ENCODE results near the gene ABCC1.
"Not testable (repeated sequence)": the region's sequence is repeated elsewhere in the genome, so short reads cannot be mapped to it uniquely, and the experiment has no call there.

Gene ABCC1

GRCh38 chr16:16083421-16084156, 134.2 kb downstream of the ABCC1 start:
- no peak for TF ChIP-seq GATA1 (IDR thresholded peaks at IDR 0.05; ENCODE audit: low read depth, low read length)
- no peak for TF ChIP-seq POLR2A (IDR thresholded peaks at IDR 0.05; ENCODE audit: low read length)
- peak; percentile 30 to 57 for DNase-seq

- TF ChIP-seq POLR2A (IDR thresholded peaks at IDR 0.05; ENCODE audit: low read length) = no peak
- TF ChIP-seq GATA1 (IDR thresholded peaks at IDR 0.05; ENCODE audit: low read depth, low read length) = no peak
Observed at GRCh38 chr16:16084874-16085273, 135.5 kb downstream of the ABCC1 start.

GRCh38 chr16:16086653-16087446, 137.4 kb downstream of the ABCC1 start:
- no peak for DNase-seq

More at GRCh38 chr16:16084874-16085273, 135.5 kb downstream of the ABCC1 start:
- no peak for DNase-seq

GRCh38 chr16:16090238-16090637, 140.8 kb downstream of the ABCC1 start:
- TF ChIP-seq GATA1 (IDR thresholded peaks at IDR 0.05; ENCODE audit: low read depth, low read length) = no peak
- no peak for TF ChIP-seq POLR2A (IDR thresholded peaks at IDR 0.05; ENCODE audit: low read length)
- no peak for DNase-seq

More at GRCh38 chr16:16086653-16087446, 137.4 kb downstream of the ABCC1 start:
- TF ChIP-seq POLR2A (IDR thresholded peaks at IDR 0.05; ENCODE audit: low read length) (no peak), GATA1 (IDR thresholded peaks at IDR 0.05; ENCODE audit: low read depth, low read length) (no peak)

GRCh38 chr16:16092925-16093627, 143.7 kb downstream of the ABCC1 start:
- no peak for DNase-seq
- TF ChIP-seq GATA1 (IDR thresholded peaks at IDR 0.05; ENCODE audit: low read depth, low read length) (no peak), POLR2A (IDR thresholded peaks at IDR 0.05; ENCODE audit: low read length) (no peak)

GRCh38 chr16:16093628-16094332, 144.4 kb downstream of the ABCC1 start:
- DNase-seq = no peak
- TF ChIP-seq POLR2A (IDR thresholded peaks at IDR 0.05; ENCODE audit: low read length) (no peak), GATA1 (IDR thresholded peaks at IDR 0.05; ENCODE audit: low read depth, low read length) (no peak)

- no peak for DNase-seq
- no peak for TF ChIP-seq GATA1 (IDR thresholded peaks at IDR 0.05; ENCODE audit: low read depth, low read length)
- TF ChIP-seq POLR2A (IDR thresholded peaks at IDR 0.05; ENCODE audit: low read length) = no peak
Observed at GRCh38 chr16:16095646-16096045, 146.2 kb downstream of the ABCC1 start.

GRCh38 chr16:16096121-16096857, 146.9 kb downstream of the ABCC1 start:
- DNase-seq = no peak
- TF ChIP-seq GATA1 (IDR thresholded peaks at IDR 0.05; ENCODE audit: low read depth, low read length) (no peak), POLR2A (IDR thresholded peaks at IDR 0.05; ENCODE audit: low read length) (no peak)

- TF ChIP-seq GATA1 (IDR thresholded peaks at IDR 0.05; ENCODE audit: low read depth, low read length) = no peak
- TF ChIP-seq POLR2A (IDR thresholded peaks at IDR 0.05; ENCODE audit: low read length) = no peak
- DNase-seq = no peak
Observed at GRCh38 chr16:16096858-16097213, 147.4 kb downstream of the ABCC1 start.

- no peak for TF ChIP-seq GATA1 (IDR thresholded peaks at IDR 0.05; ENCODE audit: low read depth, low read length)
- no peak for TF ChIP-seq POLR2A (IDR thresholded peaks at IDR 0.05; ENCODE audit: low read length)
- DNase-seq = no peak
Observed at GRCh38 chr16:16099320-16099719, 149.9 kb downstream of the ABCC1 start.

- DNase-seq = no peak
- TF ChIP-seq POLR2A (IDR thresholded peaks at IDR 0.05; ENCODE audit: low read length) (no peak), GATA1 (IDR thresholded peaks at IDR 0.05; ENCODE audit: low read depth, low read length) (no peak)
Observed at GRCh38 chr16:16100631-16101030, 151.2 kb downstream of the ABCC1 start.

- TF ChIP-seq POLR2A (IDR thresholded peaks at IDR 0.05; ENCODE audit: low read length) (no peak), GATA1 (IDR thresholded peaks at IDR 0.05; ENCODE audit: low read depth, low read length) (no peak)
- no peak for DNase-seq
Observed at GRCh38 chr16:16101585-16101984, 152.2 kb downstream of the ABCC1 start.

GRCh38 chr16:16102738-16103137, 153.3 kb downstream of the ABCC1 start:
- DNase-seq = no peak
- no peak for TF ChIP-seq POLR2A (IDR thresholded peaks at IDR 0.05; ENCODE audit: low read length)

GRCh38 chr16:16104132-16104803, 154.9 kb downstream of the ABCC1 start:
- DNase-seq = peak in 1 of 2 experiments; percentile 28

GRCh38 chr16:16104804-16105141, 155.4 kb downstream of the ABCC1 start:
- not testable (repeated sequence) for DNase-seq
